OCI-LY7 (cell line): ENCODE measurements around the gene NKX1-1. TPM values are rescaled to one million over a fixed set of nuclear protein-coding genes. Genes with fewer than 3 reads are reported as not detected.

Experiments used
- BruUV-seq: library from RNA; stranded (reverse); fragments of 400-500 nt; replicated peaks from 2 replicates; lab custom pipeline; 2021; lab: Mats Ljungman, UMichigan
- CTCF ChIA-PET: fragments of 300-600 bp; sonication (Branson Sonifier 250); formaldehyde crosslinking; loops from one replicate; lab custom pipeline; 2022; ENCODE audit warnings: antibody characterized with exemption; ENCODE audit not compliant: unreplicated experiment; lab: Charles Lee
- POLR2A ChIA-PET: fragments of 300-600 bp; sonication (Branson Sonifier 250); formaldehyde crosslinking; loops from one replicate; lab custom pipeline; 2022; ENCODE audit warnings: antibody characterized with exemption; lab: Charles Lee
- DNase-seq: peaks from one replicate; pipeline ENCODE4 v3.0.0-alpha.2; 2015; ENCODE audit warnings: low spot score
- H2AFZ ChIP-seq: fragments of 200-600 bp; sonication (generic), shearing (Covaris generic); 2 replicates; pipeline ENCODE4 v1.6.1; 2014; ENCODE audit warnings: mild to moderate bottlenecking, antibody characterized with exemption, low read length, moderate library complexity
- H3K27ac ChIP-seq: fragments of 200-600 bp; sonication (generic); 2 replicates; pipeline ENCODE4 v1.5.1; 2014; ENCODE audit warnings: mixed run types, low read depth, mild to moderate bottlenecking, moderate library complexity, low read length, inconsistent platforms; ENCODE audit not compliant: poor library complexity, severe bottlenecking
- H3K36me3 ChIP-seq: fragments of 200-600 bp; sonication (generic); 2 replicates; pipeline ENCODE4 v1.6.1; 2014; ENCODE audit warnings: mild to moderate bottlenecking, antibody characterized with exemption, low read length, moderate library complexity, mixed read lengths; ENCODE audit not compliant: insufficient read depth
- H3K4me1 ChIP-seq: fragments of 200-600 bp; sonication (generic); 2 replicates; pipeline ENCODE4 v1.5.1; 2014; ENCODE audit warnings: mild to moderate bottlenecking, low read length; ENCODE audit not compliant: insufficient read depth, poor library complexity, severe bottlenecking
- H3K4me2 ChIP-seq: fragments of 200-600 bp; sonication (generic); 2 replicates; pipeline ENCODE4 v1.6.1; 2014; ENCODE audit warnings: mild to moderate bottlenecking, low read length
- H3K4me3 ChIP-seq: fragments of 200-600 bp; sonication (generic); 2 replicates; pipeline ENCODE4 v1.5.1; 2014; ENCODE audit warnings: mild to moderate bottlenecking, low read depth, low read length; ENCODE audit not compliant: poor library complexity, severe bottlenecking
- H3K79me2 ChIP-seq: fragments of 200-600 bp; sonication (generic); 2 replicates; pipeline ENCODE4 v1.6.1; 2016; ENCODE audit warnings: low read depth, mild to moderate bottlenecking, low read length, moderate library complexity, mixed read lengths; ENCODE audit not compliant: insufficient read depth
- H3K9me2 ChIP-seq: fragments of 200-600 bp; sonication (generic); 2 replicates; pipeline ENCODE4 v1.6.1; 2016; ENCODE audit warnings: mild to moderate bottlenecking, low read length, mixed read lengths; ENCODE audit not compliant: insufficient read depth
- H3K9me3 ChIP-seq: fragments of 200-600 bp; sonication (generic); 2 replicates; pipeline ENCODE4 v1.6.1; 2014; ENCODE audit warnings: mild to moderate bottlenecking, mixed run types, low read length, mixed read lengths
- H4K20me1 ChIP-seq: fragments of 200-600 bp; sonication (generic); 2 replicates; pipeline ENCODE4 v1.6.1; 2014; ENCODE audit warnings: mild to moderate bottlenecking, antibody characterized with exemption, low read length, moderate library complexity, mixed read lengths; ENCODE audit not compliant: insufficient read depth
- EZH2phosphoT487 ChIP-seq: fragments of 200-600 bp; sonication (generic); IDR thresholded peaks from 2 replicates; pipeline ENCODE4 v1.6.1; 2018; ENCODE audit warnings: low read depth, borderline replicate concordance, mild to moderate bottlenecking, mixed run types, antibody characterized with exemption, low read length, moderate library complexity, mixed read lengths
- intact Hi-C: fragments of 100-400 bp; cut with micrococcal nuclease; formaldehyde crosslinking; loops from one replicate; pipeline ENCODE4 v1.10.0; 2022; ENCODE audit not compliant: unreplicated experiment
- total RNA-seq, 2 experiments: library from RNA; depleted of rRNA in 1 of 2; stranded (reverse); fragments of >200 nt in 1 of 2; shearing (Covaris generic) in 1 of 2; gene quantifications; 2 replicates each; pipeline ENCODE4 v1.2.3, GENCODE V29; 2014 to 2022
- TF ChIP-seq, protein P1 (sequence below): fragments of 200-600 bp; sonication (generic); conservative IDR thresholded peaks from 2 replicates; pipeline ENCODE4 v1.5.1; 2014; ENCODE audit warnings: mild to moderate bottlenecking, antibody characterized with exemption, low read length, moderate library complexity, mixed read lengths

NKX1-1 gene
- total RNA-seq, 2 experiments from 2014 or later = not detected

DNA sequence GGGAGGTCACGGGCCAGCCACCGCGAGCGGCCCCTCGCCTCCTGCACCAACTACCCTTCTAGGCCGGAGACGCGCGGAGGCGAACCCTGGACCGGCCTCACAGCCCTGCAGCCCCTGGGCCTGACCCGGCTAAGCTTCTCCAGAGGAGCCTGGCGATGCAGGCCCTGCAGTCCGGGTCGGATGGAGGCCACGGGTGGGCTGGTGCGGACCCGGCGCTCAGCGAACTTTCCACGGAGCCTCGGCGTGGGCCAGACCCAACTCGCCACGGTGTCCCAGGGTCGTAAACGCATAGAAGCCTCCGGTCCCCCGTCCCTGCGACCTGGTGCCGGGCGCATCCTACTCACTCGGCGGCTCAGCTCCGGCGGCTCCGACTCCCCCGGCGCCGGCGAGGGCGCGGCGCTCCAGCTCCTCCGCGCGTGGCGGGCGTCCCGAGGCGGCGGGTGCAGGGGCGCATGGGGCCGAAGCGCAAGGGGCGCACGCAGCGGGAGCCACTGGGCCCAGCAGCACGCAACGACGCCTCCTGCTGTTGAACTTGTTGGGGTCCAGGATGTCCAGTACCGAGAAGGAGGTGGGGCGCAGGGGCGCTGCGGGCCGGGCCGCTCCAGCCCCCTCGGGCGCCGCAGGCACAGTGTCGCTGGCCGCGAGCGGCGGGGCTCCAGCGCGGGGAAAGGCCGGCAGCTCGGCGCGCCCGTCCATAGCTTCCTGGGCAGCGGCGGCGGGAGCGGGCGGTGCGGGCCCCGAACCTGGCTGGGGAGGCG lies 427 bp downstream of the NKX1-1 start:
- intact Hi-C loops = no loop called here
- ChIA-PET CTCF (no interaction called here), POLR2A (no interaction called here)
- DNase-seq = no peak
- Histone ChIP-seq H3K4me3 (no peak overlapping the region), H3K79me2 (no peaks in the 10 kb centered on the region), H4K20me1 (no peaks in the 10 kb centered on the region), H3K9me2 (no peaks in the 10 kb centered on the region), H3K9me3 (no peaks in the 10 kb centered on the region), H3K27ac (no peak overlapping the region), H3K4me2 (no peak overlapping the region), H2AFZ (no peak overlapping the region), H3K4me1 (no peaks in the 10 kb centered on the region), H3K36me3 (no peaks in the 10 kb centered on the region)
- TF ChIP-seq, protein P1, sequence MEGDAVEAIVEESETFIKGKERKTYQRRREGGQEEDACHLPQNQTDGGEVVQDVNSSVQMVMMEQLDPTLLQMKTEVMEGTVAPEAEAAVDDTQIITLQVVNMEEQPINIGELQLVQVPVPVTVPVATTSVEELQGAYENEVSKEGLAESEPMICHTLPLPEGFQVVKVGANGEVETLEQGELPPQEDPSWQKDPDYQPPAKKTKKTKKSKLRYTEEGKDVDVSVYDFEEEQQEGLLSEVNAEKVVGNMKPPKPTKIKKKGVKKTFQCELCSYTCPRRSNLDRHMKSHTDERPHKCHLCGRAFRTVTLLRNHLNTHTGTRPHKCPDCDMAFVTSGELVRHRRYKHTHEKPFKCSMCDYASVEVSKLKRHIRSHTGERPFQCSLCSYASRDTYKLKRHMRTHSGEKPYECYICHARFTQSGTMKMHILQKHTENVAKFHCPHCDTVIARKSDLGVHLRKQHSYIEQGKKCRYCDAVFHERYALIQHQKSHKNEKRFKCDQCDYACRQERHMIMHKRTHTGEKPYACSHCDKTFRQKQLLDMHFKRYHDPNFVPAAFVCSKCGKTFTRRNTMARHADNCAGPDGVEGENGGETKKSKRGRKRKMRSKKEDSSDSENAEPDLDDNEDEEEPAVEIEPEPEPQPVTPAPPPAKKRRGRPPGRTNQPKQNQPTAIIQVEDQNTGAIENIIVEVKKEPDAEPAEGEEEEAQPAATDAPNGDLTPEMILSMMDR = no peak
- BruUV-seq = no TSS peak

DNA sequence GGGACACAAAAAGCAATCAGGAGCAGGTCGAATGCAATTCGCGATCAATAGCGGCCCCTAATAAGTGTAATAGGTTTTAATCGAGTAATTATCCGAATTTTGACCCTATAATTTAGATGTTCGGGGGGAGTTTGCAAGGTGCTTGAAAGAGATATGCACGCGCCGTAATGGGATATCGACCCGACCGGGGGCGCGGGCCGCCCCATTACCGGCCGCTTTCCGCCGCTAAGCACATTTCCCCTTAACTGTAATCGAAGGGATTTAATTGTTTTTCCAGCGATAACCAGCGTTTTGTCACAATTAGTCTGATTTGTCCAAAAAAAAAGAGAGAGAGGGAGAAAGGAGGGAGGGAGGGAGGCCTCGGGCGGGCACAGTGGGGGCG lies 997 bp downstream of the NKX1-1 start:
- Histone ChIP-seq H3K27ac (no peak overlapping the region), H4K20me1 (no peaks in the 10 kb centered on the region), H3K4me2 (no peak overlapping the region), H3K79me2 (no peaks in the 10 kb centered on the region), H3K36me3 (no peaks in the 10 kb centered on the region), H3K4me3 (no peak overlapping the region), H3K9me3 (no peaks in the 10 kb centered on the region), H3K9me2 (no peaks in the 10 kb centered on the region), H2AFZ (no peak overlapping the region), H3K4me1 (no peaks in the 10 kb centered on the region)
- intact Hi-C loops = no loop called here
- ChIA-PET CTCF (no interaction called here), POLR2A (no interaction called here)
- TF ChIP-seq EZH2phosphoT487 = no peak
- TF ChIP-seq, protein P1 = no peak
- BruUV-seq = no TSS peak
- DNase-seq = no peak

DNA sequence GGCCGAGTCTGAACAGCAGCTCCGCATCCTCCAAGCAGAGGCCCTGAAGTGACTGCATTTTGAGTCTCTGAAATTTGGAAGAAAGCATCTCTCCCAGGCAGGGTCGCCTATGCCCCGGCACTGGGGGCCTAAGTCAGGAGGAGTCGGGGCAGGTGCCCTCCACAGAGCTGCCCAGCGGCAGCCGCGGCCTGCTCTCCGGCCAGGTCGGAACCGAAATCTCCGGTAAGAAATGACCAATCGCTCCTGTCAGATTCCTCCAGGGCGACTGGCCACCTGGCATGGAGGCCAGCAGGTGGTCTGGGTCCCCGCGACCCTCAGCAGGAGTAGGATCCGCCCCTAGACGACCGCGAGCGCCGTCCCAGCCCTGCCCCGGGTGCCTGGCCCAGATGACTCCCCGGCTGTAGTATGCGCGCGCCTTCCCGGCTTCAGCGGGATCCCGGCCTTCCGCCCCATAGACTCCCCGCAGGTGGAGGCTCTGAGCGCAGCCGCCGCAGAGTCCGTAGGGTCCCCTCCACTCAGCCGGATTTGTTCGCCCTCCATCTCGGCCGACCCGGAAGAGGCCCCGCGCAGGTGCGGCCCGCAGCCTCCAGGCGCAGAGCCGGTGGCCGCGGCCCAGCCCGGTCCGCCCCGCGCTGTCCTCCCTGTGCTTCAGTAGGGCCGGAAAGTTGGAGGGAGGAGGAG lies 1.5 kb downstream of the NKX1-1 start:
- DNase-seq = no peak
- no peak overlapping the region for H2AFZ ChIP-seq
- H3K4me1 ChIP-seq = no peaks in the 10 kb centered on the region
- H3K36me3 ChIP-seq = no peaks in the 10 kb centered on the region
- no peaks in the 10 kb centered on the region for H3K79me2 ChIP-seq
- H3K4me3 ChIP-seq = no peak overlapping the region
- intact Hi-C loops = no loop called here
- TF ChIP-seq, protein P1 = no peak
- no peak for TF ChIP-seq EZH2phosphoT487
- ChIA-PET POLR2A (no interaction called here), CTCF (no interaction called here)
- H3K27ac ChIP-seq = no peak overlapping the region
- H4K20me1 ChIP-seq = no peaks in the 10 kb centered on the region
- no peaks in the 10 kb centered on the region for H3K9me3 ChIP-seq
- no TSS peak for BruUV-seq
- H3K9me2 ChIP-seq = no peaks in the 10 kb centered on the region
- no peak overlapping the region for H3K4me2 ChIP-seq
